Testis (tissue), 2 donors: ENCODE measurements around the gene MOCOS.

ENCODE experiments used
- CTCF ChIP-seq, 3 experiments: fragments of 450-650 bp in 2 of 3; fragments of 200-600 bp in 1 of 3; sonication (generic) in 1 of 3; IDR thresholded peaks; one replicate each; pipeline ENCODE4 v1.5.1; 2016 to 2019; ENCODE audit warnings: antibody characterized with exemption in 3 of 3, mild to moderate bottlenecking in 2 of 3, moderate library complexity in 1 of 3
- POLR2A ChIP-seq: fragments of 450-650 bp; IDR thresholded peaks from one replicate; pipeline ENCODE4 v1.6.1; 2017; ENCODE audit warnings: antibody characterized with exemption, mild to moderate bottlenecking, moderate library complexity

- no peak for TF ChIP-seq CTCF (IDR thresholded peaks at IDR 0.05)
- no peak for TF ChIP-seq POLR2A
These were observed 75.7 kb downstream of the MOCOS start for GRCh38 chr18:36262971-36263370.
